Endothelial cell (in vitro differentiated cells): ENCODE data around the gene MRPL37. TPM values are rescaled to one million over a fixed set of nuclear protein-coding genes. Genes with fewer than 3 reads are reported as not detected.
A peak's percentile ranks its signal among the peaks of the same experiment; 100 is the strongest.

ENCODE experiments used
- DNase-seq: peaks from one replicate; pipeline ENCODE4 v3.0.0; 2021; ENCODE audit warnings: low spot score
- H3K27ac Mint-ChIP-seq: one replicate; pipeline ENCODE4 v1.8.0; 2021; ENCODE audit warnings: mixed read lengths, inconsistent platforms; ENCODE audit not compliant: unreplicated experiment
- H3K27me3 Mint-ChIP-seq: one replicate; pipeline ENCODE4 v1.8.0; 2021; ENCODE audit warnings: mild to moderate bottlenecking, moderate library complexity, mixed read lengths, inconsistent platforms; ENCODE audit not compliant: unreplicated experiment
- H3K36me3 Mint-ChIP-seq: one replicate; pipeline ENCODE4 v1.8.0; 2021; ENCODE audit warnings: mild to moderate bottlenecking, low read depth, mixed read lengths, inconsistent platforms; ENCODE audit not compliant: unreplicated experiment
- H3K4me1 Mint-ChIP-seq: one replicate; pipeline ENCODE4 v1.8.0; 2021; ENCODE audit warnings: mild to moderate bottlenecking, mixed read lengths, inconsistent platforms; ENCODE audit not compliant: unreplicated experiment
- H3K4me3 Mint-ChIP-seq: one replicate; pipeline ENCODE4 v1.8.0; 2021; ENCODE audit warnings: mild to moderate bottlenecking, mixed read lengths, inconsistent platforms; ENCODE audit not compliant: unreplicated experiment
- H3K9me3 Mint-ChIP-seq: one replicate; pipeline ENCODE4 v1.8.0; 2021; ENCODE audit warnings: mixed read lengths, inconsistent platforms; ENCODE audit not compliant: unreplicated experiment
- total RNA-seq: library from RNA; stranded (reverse); fragmentation: NEBNext Ultra II Directional; extraction: Animal tissue kit (Norgen Biotek cat#: 25700); gene quantifications from one replicate; pipeline ENCODE4 v1.2.1, GENCODE V29; 2021; ENCODE audit not compliant: unreplicated experiment
- TF ChIP-seq, protein P1 (sequence below): fragments of 200-600 bp; sonication (generic); IDR thresholded peaks from one replicate; pipeline ENCODE4 v1.5.0; 2021; ENCODE audit warnings: antibody characterized with exemption; ENCODE audit not compliant: unreplicated experiment

The MRPL37 gene
- total RNA-seq, 1 donor from 2014 or later, result 63.1 TPM

DNA sequence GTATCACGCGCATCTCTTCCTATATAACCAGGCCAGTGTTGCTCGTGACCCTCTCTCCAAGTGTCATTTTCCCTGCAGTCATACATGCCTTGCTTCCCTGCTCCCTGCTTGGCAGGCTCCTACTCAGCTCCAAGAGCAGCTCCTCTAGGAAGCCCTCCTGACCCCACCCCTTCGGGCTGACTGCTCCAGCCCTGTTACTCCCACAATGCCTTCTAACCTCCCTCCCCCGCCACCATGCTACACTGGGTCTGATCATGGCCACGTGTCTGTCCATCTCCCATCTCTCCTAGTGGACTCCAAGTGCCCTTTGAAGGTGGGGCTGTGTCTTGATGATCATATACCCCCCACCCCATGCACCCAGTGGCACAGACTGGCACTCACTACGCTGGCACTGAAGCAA, 44.7 kb downstream of the MRPL37 start:
- H3K4me3 Mint-ChIP-seq, result peak overlapping the region; percentile 16
- H3K27me3 Mint-ChIP-seq, result peaks cover 14% of the 10 kb centered on the region
- no peak overlapping the region for H3K27ac Mint-ChIP-seq
- peaks cover 7% of the 10 kb centered on the region for H3K4me1 Mint-ChIP-seq
- H3K9me3 Mint-ChIP-seq, result no peaks in the 10 kb centered on the region
- TF ChIP-seq, protein P1, sequence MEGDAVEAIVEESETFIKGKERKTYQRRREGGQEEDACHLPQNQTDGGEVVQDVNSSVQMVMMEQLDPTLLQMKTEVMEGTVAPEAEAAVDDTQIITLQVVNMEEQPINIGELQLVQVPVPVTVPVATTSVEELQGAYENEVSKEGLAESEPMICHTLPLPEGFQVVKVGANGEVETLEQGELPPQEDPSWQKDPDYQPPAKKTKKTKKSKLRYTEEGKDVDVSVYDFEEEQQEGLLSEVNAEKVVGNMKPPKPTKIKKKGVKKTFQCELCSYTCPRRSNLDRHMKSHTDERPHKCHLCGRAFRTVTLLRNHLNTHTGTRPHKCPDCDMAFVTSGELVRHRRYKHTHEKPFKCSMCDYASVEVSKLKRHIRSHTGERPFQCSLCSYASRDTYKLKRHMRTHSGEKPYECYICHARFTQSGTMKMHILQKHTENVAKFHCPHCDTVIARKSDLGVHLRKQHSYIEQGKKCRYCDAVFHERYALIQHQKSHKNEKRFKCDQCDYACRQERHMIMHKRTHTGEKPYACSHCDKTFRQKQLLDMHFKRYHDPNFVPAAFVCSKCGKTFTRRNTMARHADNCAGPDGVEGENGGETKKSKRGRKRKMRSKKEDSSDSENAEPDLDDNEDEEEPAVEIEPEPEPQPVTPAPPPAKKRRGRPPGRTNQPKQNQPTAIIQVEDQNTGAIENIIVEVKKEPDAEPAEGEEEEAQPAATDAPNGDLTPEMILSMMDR, result no peak
- no peak for DNase-seq
- peaks cover 19% of the 10 kb centered on the region for H3K36me3 Mint-ChIP-seq

DNA sequence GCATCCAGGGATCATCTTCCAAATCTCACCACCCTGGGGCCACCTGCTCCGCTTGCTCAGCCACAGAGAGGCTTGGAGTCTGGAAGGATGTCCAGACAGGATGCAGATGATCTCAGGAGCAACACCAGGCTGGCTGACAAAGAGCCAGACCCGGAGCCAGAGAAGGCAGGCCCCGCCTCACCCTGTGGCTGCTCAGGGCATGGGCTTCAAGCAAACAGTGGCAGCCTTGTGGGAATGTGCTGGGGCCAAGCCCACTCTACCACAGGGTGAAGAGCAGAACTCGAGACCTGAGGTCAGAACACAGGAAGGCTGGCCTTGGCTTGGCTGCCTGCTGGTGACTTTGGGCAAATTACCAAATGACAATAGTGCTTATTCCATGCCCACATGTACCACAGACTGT, 45.5 kb downstream of the MRPL37 start:
- no peak overlapping the region for H3K4me3 Mint-ChIP-seq
- H3K9me3 Mint-ChIP-seq, result no peaks in the 10 kb centered on the region
- peaks cover 10% of the 10 kb centered on the region for H3K4me1 Mint-ChIP-seq
- no peak for DNase-seq
- H3K27ac Mint-ChIP-seq, result peak overlapping the region; percentile 25
- peaks cover 14% of the 10 kb centered on the region for H3K27me3 Mint-ChIP-seq
- H3K36me3 Mint-ChIP-seq, result peaks cover 19% of the 10 kb centered on the region
- TF ChIP-seq, protein P1, result no peak

DNA sequence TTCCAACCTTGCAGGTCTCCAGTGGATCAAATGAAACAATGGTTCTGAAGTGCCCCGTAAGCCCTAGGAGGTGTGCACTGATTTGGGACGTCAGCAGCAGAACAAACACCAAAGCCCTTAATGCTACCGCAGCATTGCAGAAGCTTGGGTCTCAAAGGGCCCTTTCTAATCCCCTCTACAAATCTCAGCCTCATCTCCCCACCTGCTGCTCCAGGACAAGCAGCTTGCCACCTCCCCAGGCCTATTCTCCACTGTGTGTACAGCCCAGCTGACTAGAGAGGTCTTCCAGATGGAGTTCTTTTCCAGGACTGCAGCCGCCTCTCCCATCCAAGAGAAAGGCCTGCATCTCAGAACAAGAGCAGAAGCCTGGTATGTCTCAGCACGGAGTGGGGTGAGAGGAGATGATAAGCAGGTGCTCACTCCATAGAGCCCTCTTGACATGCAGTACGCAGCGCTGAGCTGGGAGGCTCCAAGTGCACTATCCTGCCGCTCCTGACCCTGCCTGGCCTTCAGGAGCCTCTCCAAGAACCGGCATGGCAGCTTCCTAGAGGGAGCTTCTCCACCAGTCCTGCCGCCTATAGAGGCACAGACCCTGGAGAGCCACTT, 46.3 kb downstream of the MRPL37 start:
- peaks cover 19% of the 10 kb centered on the region for H3K36me3 Mint-ChIP-seq
- H3K4me3 Mint-ChIP-seq, result no peak overlapping the region
- H3K27me3 Mint-ChIP-seq, result peaks cover 12% of the 10 kb centered on the region
- DNase-seq, result no peak
- H3K27ac Mint-ChIP-seq, result peak overlapping the region; percentile 25
- H3K9me3 Mint-ChIP-seq, result no peaks in the 10 kb centered on the region
- TF ChIP-seq, protein P1, result no peak
- H3K4me1 Mint-ChIP-seq, result peaks cover 9% of the 10 kb centered on the region

DNA sequence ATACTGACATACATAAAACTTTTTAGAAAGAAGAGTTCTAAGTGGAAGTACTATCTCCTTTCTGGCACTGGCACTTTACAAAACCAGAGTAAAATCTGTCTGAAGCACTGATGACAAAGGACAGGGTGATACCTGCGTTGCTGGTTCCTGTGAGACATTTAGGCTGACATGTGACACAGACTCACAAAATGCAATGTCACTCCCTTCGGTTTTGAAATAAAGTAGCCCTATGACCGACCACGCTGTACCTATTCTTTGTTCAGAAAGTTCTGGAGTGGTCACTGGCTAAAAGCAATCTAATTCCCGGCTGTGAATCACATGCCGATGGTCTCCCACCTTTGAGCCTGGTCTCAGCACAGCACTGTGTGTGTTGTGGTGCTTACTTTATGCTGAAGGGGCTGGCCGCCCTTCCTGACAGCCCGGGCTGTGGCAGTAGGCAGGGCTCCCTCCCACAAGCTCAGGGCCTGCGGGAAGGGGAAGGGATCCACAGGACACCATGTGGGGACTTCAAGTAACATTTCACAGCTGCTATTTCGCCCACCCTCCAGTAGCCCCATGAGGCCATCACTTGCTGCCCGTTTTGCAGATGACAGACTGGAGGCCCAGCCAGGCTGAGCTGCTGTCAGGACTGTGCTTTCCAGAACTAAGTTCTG, 48.0 kb downstream of the MRPL37 start:
- Mint-ChIP-seq H3K36me3 (peaks cover 20% of the 10 kb centered on the region), H3K9me3 (no peaks in the 10 kb centered on the region), H3K4me3 (no peak overlapping the region), H3K27me3 (peaks cover 10% of the 10 kb centered on the region), H3K4me1 (peaks cover 4% of the 10 kb centered on the region), H3K27ac (no peak overlapping the region)
- TF ChIP-seq, protein P1, result no peak
- DNase-seq, result no peak

DNA sequence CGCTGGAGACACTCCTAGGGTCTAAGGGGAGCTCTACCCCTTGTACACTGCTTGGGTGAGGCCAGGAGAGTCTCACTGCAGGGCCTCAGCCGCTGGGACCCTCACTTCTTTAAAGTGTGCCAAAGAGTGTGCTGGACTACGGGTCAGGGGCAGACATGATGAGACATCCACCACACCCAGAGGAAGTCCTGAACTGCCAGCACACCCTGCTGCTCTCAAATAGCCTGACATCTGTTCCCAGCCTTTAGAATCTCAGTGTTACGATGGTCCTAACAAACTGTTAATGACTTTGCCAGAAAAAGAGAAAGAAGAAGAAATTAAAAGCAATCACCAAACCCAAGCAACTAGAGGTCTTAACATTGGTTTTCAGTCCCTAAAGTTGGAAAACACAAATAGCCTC, 49.0 kb downstream of the MRPL37 start:
- Mint-ChIP-seq H3K27ac (peak overlapping the region; percentile 28), H3K36me3 (peaks cover 17% of the 10 kb centered on the region), H3K4me1 (peaks cover 11% of the 10 kb centered on the region)

More for the DNA sequence above, 49.0 kb downstream of the MRPL37 start:
- TF ChIP-seq, protein P1, result no peak
- H3K27me3 Mint-ChIP-seq, result peaks cover 6% of the 10 kb centered on the region
- no peak for DNase-seq
- no peak overlapping the region for H3K4me3 Mint-ChIP-seq
- no peaks in the 10 kb centered on the region for H3K9me3 Mint-ChIP-seq
